Spinal cord (tissue), 10 donors: ENCODE data around the gene POP7. TPM values are rescaled to one million over a fixed set of nuclear protein-coding genes. Genes with fewer than 3 reads are reported as not detected.

Experiments
- DNase-seq, 6 donors: peaks; one replicate each; pipeline versions ENCODE4 v3.0.0 to v3.0.0-alpha.2; 2013 to 2015; ENCODE audit warnings: low spot score in 6 of 6, low read depth in 4 of 6
- H3K27ac ChIP-seq: one replicate; pipeline ENCODE4 v1.5.1; 2013; ENCODE audit warnings: low read depth, low read length, control low read depth
- H3K27me3 ChIP-seq: one replicate; pipeline ENCODE4 v1.6.1; 2013; ENCODE audit warnings: low read length; ENCODE audit not compliant: control insufficient read depth, insufficient read depth
- H3K36me3 ChIP-seq: one replicate; pipeline ENCODE4 v1.6.1; 2013; ENCODE audit warnings: low read length; ENCODE audit not compliant: control insufficient read depth, insufficient read depth
- H3K4me1 ChIP-seq: one replicate; pipeline ENCODE4 v1.6.1; 2013; ENCODE audit warnings: low read length; ENCODE audit not compliant: control insufficient read depth, insufficient read depth
- H3K4me3 ChIP-seq: one replicate; pipeline ENCODE4 v1.5.1; 2013; ENCODE audit warnings: low read depth, low read length, control low read depth
- H3K9me3 ChIP-seq: one replicate; pipeline ENCODE4 v1.6.1; 2013; ENCODE audit warnings: low read length; ENCODE audit not compliant: control insufficient read depth, insufficient read depth
- WGBS: methylation state at CpG from one replicate; pipeline ENCODE4 v1.1.5; 2013; ENCODE audit warnings: missing lambda C conversion rate; ENCODE audit not compliant: insufficient coverage; 5-methylcytosine and 5-hydroxymethylcytosine counted together
- polyA plus RNA-seq, 2 donors: library from polyadenylated mRNA; unstranded; fragments of 120-200 nt; gene quantifications; one replicate each; pipeline ENCODE4 v1.2.1, GENCODE V29; 2013; ENCODE audit not compliant: insufficient read length in 2 of 2
- total RNA-seq, 2 donors: library from RNA; depleted of rRNA in 1 of 2; stranded (reverse); fragments of 120-200 nt in 1 of 2; fragments of >200 nt in 1 of 2; gene quantifications; one replicate each; pipeline versions ENCODE4 v1.2.3 to v1.2.4, GENCODE V29; 2013 to 2014
- donor health status: healthy.

The POP7 gene
- total and polyA plus RNA-seq, 4 donors, result 26.2 to 65.3 (median 52.2) TPM

- no peak overlapping the region for H3K4me3 ChIP-seq
- H3K9me3 ChIP-seq, result no peaks in the 10 kb centered on the region
- H3K36me3 ChIP-seq, result no peaks in the 10 kb centered on the region
- DNase-seq, result no peak
- 98% methylated on average over 6 of the region's 6 CpGs for WGBS
- H3K4me1 ChIP-seq, result no peaks in the 10 kb centered on the region
- no peaks in the 10 kb centered on the region for H3K27me3 ChIP-seq
- H3K27ac ChIP-seq, result no peak overlapping the region
Measured at GRCh38 chr7:100739934-100740333, 34.0 kb downstream of the POP7 start.

DNA sequence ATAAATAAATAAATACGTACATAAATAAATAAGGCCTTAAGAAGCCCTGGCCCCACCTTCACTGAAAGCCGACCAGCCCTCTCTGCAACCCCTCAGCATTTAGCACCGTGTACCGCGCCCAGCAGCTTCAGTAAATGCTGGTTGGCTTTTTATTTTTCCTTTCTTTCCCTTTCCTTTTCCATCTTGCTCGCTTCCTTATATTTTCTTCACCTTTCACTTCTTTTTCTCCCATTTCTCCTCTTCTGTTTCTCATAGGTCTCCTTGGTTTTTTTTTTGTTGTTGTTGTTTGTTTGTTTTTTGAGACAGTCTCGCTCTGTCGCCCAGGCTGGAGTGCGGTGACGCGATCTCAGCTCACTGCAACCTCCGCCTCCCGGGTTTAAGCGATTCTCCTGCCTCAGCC lies 38.7 kb downstream of the POP7 start:
- no peak for DNase-seq
- Histone ChIP-seq H3K4me3 (no peak overlapping the region), H3K4me1 (peaks cover 6% of the 10 kb centered on the region), H3K27me3 (no peaks in the 10 kb centered on the region), H3K27ac (no peak overlapping the region), H3K9me3 (no peaks in the 10 kb centered on the region), H3K36me3 (no peaks in the 10 kb centered on the region)
- 100% methylated on average over 4 of the region's 14 CpGs for WGBS

- H3K4me3 ChIP-seq, result peak overlapping the region; percentile 61
Measured at GRCh38 chr7:100745184-100745583, 39.3 kb downstream of the POP7 start.

GRCh38 chr7:100752994-100753393 lies 47.1 kb downstream of the POP7 start:
- no peak overlapping the region for H3K4me3 ChIP-seq
- no peaks in the 10 kb centered on the region for H3K4me1 ChIP-seq
- H3K36me3 ChIP-seq, result no peaks in the 10 kb centered on the region
- no peaks in the 10 kb centered on the region for H3K9me3 ChIP-seq
- no peak for DNase-seq
- peaks cover 8% of the 10 kb centered on the region for H3K27me3 ChIP-seq
- no peak overlapping the region for H3K27ac ChIP-seq
- WGBS, result 93% methylated on average over 5 of the region's 5 CpGs

More at GRCh38 chr7:100745184-100745583, 39.3 kb downstream of the POP7 start:
- no peaks in the 10 kb centered on the region for H3K9me3 ChIP-seq
- H3K27me3 ChIP-seq, result no peaks in the 10 kb centered on the region
- peak in 5 of 6 donors; percentile 24 to 97 (median 62) for DNase-seq
- H3K4me1 ChIP-seq, result peaks cover 6% of the 10 kb centered on the region
- 25% methylated on average over 28 of the region's 28 CpGs for WGBS
- H3K36me3 ChIP-seq, result no peaks in the 10 kb centered on the region
- H3K27ac ChIP-seq, result peak overlapping the region; percentile 25

- no peak overlapping the region for H3K4me3 ChIP-seq
- H3K27me3 ChIP-seq, result peaks cover 8% of the 10 kb centered on the region
- no peak overlapping the region for H3K27ac ChIP-seq
- no peak for DNase-seq
- H3K4me1 ChIP-seq, result no peaks in the 10 kb centered on the region
- H3K9me3 ChIP-seq, result no peaks in the 10 kb centered on the region
- no peaks in the 10 kb centered on the region for H3K36me3 ChIP-seq
- WGBS, result 80% methylated on average over 1 of the region's 3 CpGs
Measured at GRCh38 chr7:100753750-100754149, 47.8 kb downstream of the POP7 start.

Other genes with a start within 250 kb of the POP7 start
- gene SPACDR, start 241.9 kb upstream of the POP7 start, total RNA-seq, result 1 to 10 TPM; 2.0 to 2.1 TPM
- 10 to 100 TPM in 1 of 2 donors, 1 to 10 TPM in 1; 6.5 to 12.0 TPM for gene SPACDR, start 241.9 kb upstream of the POP7 start, polyA plus RNA-seq
- 100 to 1,000 TPM in 1 of 2 donors, 10 to 100 TPM in 1; 67.4 to 141 TPM for gene TSC22D4, start 226.9 kb upstream of the POP7 start, total RNA-seq
- gene TSC22D4, start 226.9 kb upstream of the POP7 start, polyA plus RNA-seq, result 100 to 1,000 TPM; 326 to 376 TPM
- 10 to 100 TPM; 12.0 to 12.6 TPM for gene NYAP1, start 222.2 kb upstream of the POP7 start, total RNA-seq
- 10 to 100 TPM; 62.2 to 63.4 TPM for gene NYAP1, start 222.2 kb upstream of the POP7 start, polyA plus RNA-seq
- gene AGFG2, start 166.9 kb upstream of the POP7 start, total RNA-seq, result 10 to 100 TPM; 10.6 to 16.1 TPM
- 10 to 100 TPM; 18.3 to 21.0 TPM for gene AGFG2, start 166.9 kb upstream of the POP7 start, polyA plus RNA-seq
- 1 to 10 TPM in 1 of 2 donors, not detected in 1; 1.9 TPM for gene SAP25, start 132.2 kb upstream of the POP7 start, total RNA-seq
- gene SAP25, start 132.2 kb upstream of the POP7 start, polyA plus RNA-seq, result 1 to 10 TPM; 3.4 to 9.8 TPM
- gene LRCH4, start 120.0 kb upstream of the POP7 start, total RNA-seq, result 10 to 100 TPM in 1 of 2 donors, 1 to 10 TPM in 1; 9.6 to 17.2 TPM
- 10 to 100 TPM; 41.0 to 61.3 TPM for gene LRCH4, start 120.0 kb upstream of the POP7 start, polyA plus RNA-seq
- gene FBXO24, start 119.8 kb upstream of the POP7 start, total RNA-seq, result 1 to 10 TPM in 1 of 2 donors, under 1 TPM in 1; 0.40 to 2.0 TPM
- gene FBXO24, start 119.8 kb upstream of the POP7 start, polyA plus RNA-seq, result 1 to 10 TPM in 1 of 2 donors, under 1 TPM in 1; 0.95 to 2.6 TPM
- gene PCOLCE, start 103.8 kb upstream of the POP7 start, total RNA-seq, result 100 to 1,000 TPM in 1 of 2 donors, 10 to 100 TPM in 1; 71.6 to 201 TPM
- 100 to 1,000 TPM in 1 of 2 donors, 10 to 100 TPM in 1; 97.7 to 180 TPM for gene PCOLCE, start 103.8 kb upstream of the POP7 start, polyA plus RNA-seq
- gene MOSPD3, start 93.6 kb upstream of the POP7 start, total RNA-seq, result 10 to 100 TPM in 1 of 2 donors, 1 to 10 TPM in 1; 8.9 to 15.2 TPM
- 10 to 100 TPM; 51.3 to 54.7 TPM for gene MOSPD3, start 93.6 kb upstream of the POP7 start, polyA plus RNA-seq
- gene TFR2, start 64.6 kb upstream of the POP7 start, total RNA-seq, result 1 to 10 TPM; 3.7 to 7.0 TPM
- gene TFR2, start 64.6 kb upstream of the POP7 start, polyA plus RNA-seq, result 10 to 100 TPM; 16.9 to 17.9 TPM
- 10 to 100 TPM; 16.5 to 35.2 TPM for gene ACTL6B, start 49.7 kb upstream of the POP7 start, total RNA-seq
- gene ACTL6B, start 49.7 kb upstream of the POP7 start, polyA plus RNA-seq, result 10 to 100 TPM; 83.1 to 89.8 TPM
- 10 to 100 TPM; 74.9 to 89.9 TPM for gene GNB2, start 32.4 kb upstream of the POP7 start, total RNA-seq
- gene GNB2, start 32.4 kb upstream of the POP7 start, polyA plus RNA-seq, result 100 to 1,000 TPM; 340 to 353 TPM
- 10 to 100 TPM; 13.2 to 26.1 TPM for gene GIGYF1, start 11.9 kb upstream of the POP7 start, total RNA-seq
- gene GIGYF1, start 11.9 kb upstream of the POP7 start, polyA plus RNA-seq, result 10 to 100 TPM; 41.7 to 53.7 TPM
- under 1 TPM in 1 of 2 donors, not detected in 1; 0.28 TPM for gene EPO, start 14.3 kb downstream of the POP7 start, total RNA-seq
- gene EPO, start 14.3 kb downstream of the POP7 start, polyA plus RNA-seq, result under 1 TPM; 0.44 TPM
- gene ZAN, start 27.5 kb downstream of the POP7 start, total RNA-seq, result not detected
- not detected for gene ZAN, start 27.5 kb downstream of the POP7 start, polyA plus RNA-seq
- 10 to 100 TPM; 16.2 to 52.1 TPM for gene EPHB4, start 121.4 kb downstream of the POP7 start, total RNA-seq
- gene EPHB4, start 121.4 kb downstream of the POP7 start, polyA plus RNA-seq, result 10 to 100 TPM; 17.3 to 25.0 TPM
- gene SLC12A9, start 146.6 kb downstream of the POP7 start, total RNA-seq, result 10 to 100 TPM; 13.8 to 21.2 TPM
- 10 to 100 TPM; 34.8 to 48.3 TPM for gene SLC12A9, start 146.6 kb downstream of the POP7 start, polyA plus RNA-seq
- gene TRIP6, start 161.3 kb downstream of the POP7 start, total RNA-seq, result 10 to 100 TPM; 16.0 to 66.6 TPM
- 10 to 100 TPM; 36.2 to 55.6 TPM for gene TRIP6, start 161.3 kb downstream of the POP7 start, polyA plus RNA-seq
- gene SRRT, start 169.0 kb downstream of the POP7 start, total RNA-seq, result 10 to 100 TPM; 21.3 to 68.7 TPM
- gene SRRT, start 169.0 kb downstream of the POP7 start, polyA plus RNA-seq, result 100 to 1,000 TPM; 139 to 158 TPM
- 1 to 10 TPM; 1.4 to 4.2 TPM for gene UFSP1, start 183.6 kb downstream of the POP7 start, total RNA-seq
- 1 to 10 TPM; 2.5 to 2.6 TPM for gene UFSP1, start 183.6 kb downstream of the POP7 start, polyA plus RNA-seq
- 10 to 100 TPM; 14.7 to 71.4 TPM for gene ACHE, start 189.8 kb downstream of the POP7 start, total RNA-seq
- 100 to 1,000 TPM in 1 of 2 donors, 10 to 100 TPM in 1; 96.8 to 108 TPM for gene ACHE, start 189.8 kb downstream of the POP7 start, polyA plus RNA-seq
- under 1 TPM; 0.17 to 0.40 TPM for gene MUC3A, start 243.4 kb downstream of the POP7 start, total RNA-seq
- 1 to 10 TPM; 1.9 to 2.5 TPM for gene MUC3A, start 243.4 kb downstream of the POP7 start, polyA plus RNA-seq